OCI-LY1 (cell line): ENCODE measurements around the gene NEUROD1.

Experiments
- EZH2 ChIP-seq: fragments of 200-600 bp; sonication (generic), shearing (Covaris generic); IDR thresholded peaks from 2 replicates; pipeline ENCODE4 v1.8.0; 2017; ENCODE audit warnings: borderline replicate concordance, mixed run types, mild to moderate bottlenecking, antibody characterized with exemption, low read length, moderate library complexity, mixed read lengths
- TF ChIP-seq, protein P1 (sequence below): fragments of 200-600 bp; sonication (generic), shearing (Covaris generic); IDR thresholded peaks from 2 replicates; pipeline ENCODE4 v1.5.1; 2017; ENCODE audit warnings: mild to moderate bottlenecking, antibody characterized with exemption, low read length, moderate library complexity, mixed read lengths

DNA sequence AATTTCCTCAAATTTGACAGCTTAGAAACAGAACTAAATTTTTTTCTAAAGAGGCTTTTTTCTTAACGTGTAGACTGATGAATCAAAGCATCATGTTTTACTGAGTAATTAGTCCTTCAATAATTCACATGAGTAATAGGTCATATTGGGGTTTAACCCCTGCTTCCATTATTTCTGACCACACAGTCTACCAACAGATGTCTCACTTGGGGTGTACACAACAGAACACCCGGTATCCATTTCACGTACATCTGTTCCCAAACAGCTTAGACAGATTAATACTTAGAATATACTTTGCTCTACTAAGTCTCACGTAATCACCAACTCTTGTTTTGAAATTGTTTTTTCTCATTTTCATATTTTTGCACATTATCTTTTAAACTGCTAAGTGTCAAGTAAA is 38.2 kb downstream of the NEUROD1 start:
- TF ChIP-seq, protein P1, sequence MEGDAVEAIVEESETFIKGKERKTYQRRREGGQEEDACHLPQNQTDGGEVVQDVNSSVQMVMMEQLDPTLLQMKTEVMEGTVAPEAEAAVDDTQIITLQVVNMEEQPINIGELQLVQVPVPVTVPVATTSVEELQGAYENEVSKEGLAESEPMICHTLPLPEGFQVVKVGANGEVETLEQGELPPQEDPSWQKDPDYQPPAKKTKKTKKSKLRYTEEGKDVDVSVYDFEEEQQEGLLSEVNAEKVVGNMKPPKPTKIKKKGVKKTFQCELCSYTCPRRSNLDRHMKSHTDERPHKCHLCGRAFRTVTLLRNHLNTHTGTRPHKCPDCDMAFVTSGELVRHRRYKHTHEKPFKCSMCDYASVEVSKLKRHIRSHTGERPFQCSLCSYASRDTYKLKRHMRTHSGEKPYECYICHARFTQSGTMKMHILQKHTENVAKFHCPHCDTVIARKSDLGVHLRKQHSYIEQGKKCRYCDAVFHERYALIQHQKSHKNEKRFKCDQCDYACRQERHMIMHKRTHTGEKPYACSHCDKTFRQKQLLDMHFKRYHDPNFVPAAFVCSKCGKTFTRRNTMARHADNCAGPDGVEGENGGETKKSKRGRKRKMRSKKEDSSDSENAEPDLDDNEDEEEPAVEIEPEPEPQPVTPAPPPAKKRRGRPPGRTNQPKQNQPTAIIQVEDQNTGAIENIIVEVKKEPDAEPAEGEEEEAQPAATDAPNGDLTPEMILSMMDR, result no peak
- no peak for TF ChIP-seq EZH2
